ENCODE data around the gene ASXL1.

Gene ASXL1

DNA sequence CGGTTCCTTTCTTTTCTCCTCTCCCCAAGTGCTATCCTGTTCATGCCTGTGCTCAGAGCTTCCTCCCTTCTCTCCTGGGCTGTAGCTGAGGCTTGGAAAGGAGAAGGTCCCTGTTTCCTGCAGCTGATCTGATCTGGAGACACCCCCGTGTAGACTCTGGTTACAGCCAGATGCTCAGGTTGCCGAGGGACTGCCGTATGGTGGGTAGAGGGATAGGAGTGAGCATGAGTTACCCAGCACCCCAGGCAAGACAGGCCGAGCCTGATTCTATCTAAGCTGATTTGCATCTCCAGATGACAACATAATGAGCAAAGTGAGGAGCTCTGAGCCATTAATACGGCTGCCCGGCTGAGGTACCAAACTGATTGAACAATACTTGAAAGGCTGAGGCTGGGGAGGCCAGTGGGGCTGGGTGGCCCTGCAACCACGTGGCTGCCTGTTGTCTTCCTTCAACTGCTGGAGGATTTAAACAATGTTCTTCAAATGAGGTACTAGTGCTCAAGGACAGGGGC lies 91.8 kb downstream of the ASXL1 start:
- no peak for TF ChIP-seq CTCF (IDR thresholded peaks at IDR 0.05)
- Histone ChIP-seq H3K27ac (peak overlapping the region in 1 of 2 donors; percentile 25), H3K4me3 (no peak overlapping the region)
- no peak for DNase-seq (ENCODE audit: low spot score)

DNA sequence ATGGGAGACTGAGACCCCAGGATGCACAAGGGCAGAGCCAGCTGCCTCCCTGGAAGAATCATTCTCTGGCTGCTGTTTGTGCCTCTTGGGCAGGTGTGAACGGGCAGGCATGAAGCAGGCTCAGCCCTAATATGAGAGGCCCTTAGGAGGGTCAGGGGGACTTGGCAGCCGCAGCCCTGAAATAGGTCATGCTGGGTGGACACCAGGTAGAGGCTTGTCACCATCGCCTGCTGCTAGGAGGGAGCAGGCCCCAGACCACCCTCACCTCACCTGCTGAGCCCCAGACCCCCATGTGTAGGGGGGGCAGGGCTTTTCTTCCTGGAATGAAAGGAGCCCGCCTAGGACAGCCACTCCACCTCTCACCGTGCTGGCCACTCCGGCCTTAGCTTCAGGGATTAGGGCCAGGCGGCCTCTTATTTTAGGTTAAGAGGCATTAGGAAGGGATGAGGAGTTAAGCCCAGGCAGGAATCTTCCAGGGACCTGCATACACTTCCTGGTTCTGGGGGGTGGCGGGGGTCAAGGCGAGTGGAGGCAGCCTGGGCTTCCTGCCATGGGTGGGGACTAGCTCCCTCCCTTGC lies 92.4 kb downstream of the ASXL1 start:
- Histone ChIP-seq H3K27ac (peak overlapping the region in 1 of 2 donors; percentile 25), H3K4me3 (no peak overlapping the region)
- no peak for DNase-seq (ENCODE audit: low spot score)
- no peak for TF ChIP-seq CTCF (IDR thresholded peaks at IDR 0.05)

GRCh38 chr20:32451340-32451681 lies 93.2 kb downstream of the ASXL1 start:
- TF ChIP-seq CTCF (IDR thresholded peaks at IDR 0.05): no peak
- DNase-seq (ENCODE audit: low spot score): no peak
- H3K27ac ChIP-seq: no peak overlapping the region
- H3K4me3 ChIP-seq: no peak overlapping the region

- no peak overlapping the region for H3K4me3 ChIP-seq
- DNase-seq (ENCODE audit: low spot score): no peak
- no peak for TF ChIP-seq CTCF (IDR thresholded peaks at IDR 0.05)
- no peak overlapping the region for H3K27ac ChIP-seq
Measured at GRCh38 chr20:32451682-32452461, 93.7 kb downstream of the ASXL1 start.

- Histone ChIP-seq H3K4me3 (no peak overlapping the region), H3K27ac (no peak overlapping the region)
- no peak for DNase-seq (ENCODE audit: low spot score)
- TF ChIP-seq CTCF (IDR thresholded peaks at IDR 0.05): no peak
Measured at GRCh38 chr20:32452776-32453466, 94.8 kb downstream of the ASXL1 start.

DNA sequence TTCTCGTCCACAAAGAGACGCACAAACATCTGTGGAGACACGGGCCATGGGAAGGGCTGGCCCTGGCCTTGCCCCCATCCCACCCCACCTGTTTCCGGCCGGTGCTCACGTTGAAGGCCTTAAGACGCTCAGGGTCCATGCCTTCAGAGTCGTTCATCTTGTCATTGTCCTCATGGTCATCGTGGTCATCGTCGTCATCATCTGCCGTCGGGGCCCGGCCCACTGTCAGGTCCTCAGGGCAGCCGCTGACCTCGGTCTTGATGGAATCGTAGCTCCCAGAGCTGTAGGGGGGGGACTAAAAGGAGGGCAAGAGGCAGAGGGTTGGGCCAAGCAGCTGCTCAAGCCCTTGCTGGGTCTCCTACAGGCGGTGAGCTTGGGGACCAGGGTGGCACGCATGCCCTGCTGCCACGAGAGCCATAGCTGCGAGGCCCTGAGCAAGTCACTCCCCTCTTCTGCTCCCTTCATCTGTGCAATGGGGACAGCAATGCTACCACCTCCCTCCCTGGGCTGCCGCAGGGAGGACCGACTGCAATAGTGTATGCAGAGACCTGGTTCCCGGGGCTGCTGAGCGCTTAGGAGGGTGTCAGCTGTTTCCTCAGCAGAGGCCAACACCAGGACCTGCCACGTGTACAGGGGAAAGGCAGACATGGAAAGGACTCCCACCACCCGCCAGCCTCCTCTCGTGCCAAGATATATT lies 95.5 kb downstream of the ASXL1 start:
- no peak for TF ChIP-seq CTCF (IDR thresholded peaks at IDR 0.05)
- no peak for DNase-seq (ENCODE audit: low spot score)
- no peak overlapping the region for H3K27ac ChIP-seq

More for the DNA sequence above, 95.5 kb downstream of the ASXL1 start:
- H3K4me3 ChIP-seq: no peak overlapping the region

Data from coronary artery (tissue), 2 donors.